Natural killer cell treated with Interleukin-12 subunit alpha and Interleukin-12 subunit beta and Interleukin-15 and Interleukin-18, amount 100 ng/mL, for 72 hours (primary cell): ENCODE data around the gene MED10. TPM values are rescaled to one million over a fixed set of nuclear protein-coding genes. Genes with fewer than 3 reads are reported as not detected.
A peak's percentile ranks its signal among the peaks of the same experiment; 100 is the strongest.
"Not testable (repeated sequence)": the region's sequence is repeated elsewhere in the genome, so short reads cannot be mapped to it uniquely, and the experiment has no call there.

ENCODE experiments used
- ATAC-seq, 2 donors: fragments of 150-1000 bp; cut with Tn5 transposase in 1 of 2; sonication (Bioruptor Pico), chemical (Tn5 transposase) in 1 of 2; 2 replicates each; pipeline ENCODE4 v1.10.0; 2021
- DNase-seq: peaks from one replicate; pipeline ENCODE4 v3.0.0; 2022; ENCODE audit warnings: low spot score
- H3K27ac Mint-ChIP-seq, 2 donors: 1 replicate in 1 of 2; 2 replicates in 1 of 2; pipeline ENCODE4 v1.8.0; 2022; ENCODE audit warnings: mixed read lengths in 2 of 2, mild to moderate bottlenecking in 1 of 2, moderate library complexity in 1 of 2
- H3K27me3 Mint-ChIP-seq, 2 donors: 1 replicate in 1 of 2; 2 replicates in 1 of 2; pipeline ENCODE4 v1.8.0; 2022; ENCODE audit warnings: mixed read lengths in 2 of 2
- H3K36me3 Mint-ChIP-seq: one replicate; pipeline ENCODE4 v1.8.0; 2022; ENCODE audit warnings: mixed read lengths
- H3K4me1 Mint-ChIP-seq, 2 donors: 1 replicate in 1 of 2; 2 replicates in 1 of 2; pipeline ENCODE4 v1.8.0; 2022; ENCODE audit warnings: low read depth in 2 of 2, mixed read lengths in 2 of 2, mild to moderate bottlenecking in 1 of 2
- H3K4me3 Mint-ChIP-seq: one replicate; pipeline ENCODE4 v1.8.0; 2022; ENCODE audit warnings: mixed read lengths
- H3K9me3 Mint-ChIP-seq: 2 replicates; pipeline ENCODE4 v1.8.0; 2022; ENCODE audit warnings: mixed read lengths
- total RNA-seq, 2 donors: library from RNA; stranded (reverse); gene quantifications; one replicate each; pipeline ENCODE4 v1.2.3, GENCODE V29; 2022

Gene MED10
- total RNA-seq, 2 donors from 2014 or later, result 49.9 to 55.8 TPM

DNA sequence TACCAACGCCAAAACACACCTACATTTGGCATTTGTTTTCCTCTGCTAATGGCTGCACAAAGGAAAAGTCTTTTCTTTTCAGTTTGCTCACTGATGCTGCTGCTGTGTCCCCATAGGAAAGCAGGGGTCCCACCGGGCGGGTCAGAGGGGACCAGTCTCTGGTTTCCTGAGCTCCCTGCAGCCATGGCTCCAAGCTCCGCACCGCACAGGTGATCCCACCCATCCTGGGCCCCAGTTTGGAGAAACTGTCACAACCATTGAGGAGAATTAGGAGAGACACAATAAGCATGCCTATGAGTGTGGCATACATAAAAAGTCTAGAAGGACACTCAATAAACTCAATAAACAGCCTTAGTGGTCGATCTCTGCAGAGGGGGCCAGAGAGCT is 19.9 kb downstream of the MED10 start:
- H3K9me3 Mint-ChIP-seq, result no peaks in the 10 kb centered on the region
- H3K36me3 Mint-ChIP-seq, result no peaks in the 10 kb centered on the region
- DNase-seq, result no peak
- H3K4me3 Mint-ChIP-seq, result no peak overlapping the region
- no peak for ATAC-seq
- H3K27me3 Mint-ChIP-seq, result no peaks in the 10 kb centered on the region
- H3K4me1 Mint-ChIP-seq, result peaks cover 4 to 11% of the 10 kb centered on the region in 2 donors
- H3K27ac Mint-ChIP-seq, result no peak overlapping the region

DNA sequence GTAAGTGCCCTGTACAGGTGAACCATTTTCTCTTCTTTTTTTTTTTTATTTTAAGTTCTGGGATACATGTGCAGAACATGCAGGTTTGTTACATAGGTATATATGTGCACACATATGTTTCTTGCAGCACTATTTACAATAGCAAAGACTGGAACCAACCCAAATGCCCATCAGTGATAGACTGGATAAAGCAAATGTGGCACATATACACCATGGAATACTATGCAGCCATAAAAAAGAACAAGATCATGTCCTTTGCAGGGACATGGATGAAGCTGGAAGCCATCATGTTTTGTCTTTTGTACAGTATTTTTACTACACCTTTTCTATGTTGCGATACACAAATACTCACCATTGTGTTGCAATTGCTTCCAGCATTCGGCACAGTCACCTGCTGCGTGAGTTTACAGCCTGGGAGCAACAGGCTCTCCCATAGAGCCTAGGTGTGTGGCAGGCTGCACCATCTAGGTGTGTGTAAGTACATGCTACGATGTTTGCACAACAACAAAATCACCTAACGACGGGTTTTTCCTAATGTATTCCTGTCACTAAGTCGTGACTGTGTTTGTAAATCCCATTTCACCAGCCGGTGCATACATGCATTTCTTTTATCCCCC is 20.4 kb downstream of the MED10 start:
- not testable (repeated sequence) for H3K27me3 Mint-ChIP-seq, H3K27ac Mint-ChIP-seq, H3K9me3 Mint-ChIP-seq, H3K4me3 Mint-ChIP-seq, ATAC-seq, DNase-seq, H3K36me3 Mint-ChIP-seq
- peaks cover 4 to 11% of the 10 kb centered on the region in 2 donors for H3K4me1 Mint-ChIP-seq

DNA sequence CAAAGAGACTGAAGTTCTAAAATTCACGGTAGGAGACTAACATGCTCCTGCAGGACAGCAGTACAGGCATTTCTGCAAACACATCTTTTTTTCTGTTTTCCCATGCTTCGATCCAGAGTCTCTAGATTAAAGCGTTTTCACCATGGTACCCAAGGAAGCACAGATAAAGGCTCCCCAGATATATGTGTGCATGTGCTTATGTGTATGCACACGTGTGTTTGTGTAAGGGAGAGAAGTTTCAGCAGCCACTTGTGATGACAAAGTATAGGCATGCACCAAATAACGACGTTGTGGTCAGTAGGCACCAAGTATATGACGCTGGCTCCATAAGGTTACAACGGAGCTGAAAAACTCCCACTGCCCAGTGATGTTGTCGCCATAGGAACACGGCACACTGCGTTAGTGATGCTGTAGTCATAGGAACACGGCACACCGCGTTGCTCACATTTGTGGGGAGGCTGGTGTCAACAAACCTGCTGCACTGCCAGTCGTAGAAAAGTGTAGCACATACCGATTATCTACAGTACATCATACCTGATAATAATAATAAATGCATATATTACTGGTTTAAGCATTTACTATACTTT is 21.7 kb downstream of the MED10 start:
- no peak overlapping the region for H3K4me3 Mint-ChIP-seq
- no peak for DNase-seq
- H3K9me3 Mint-ChIP-seq, result no peaks in the 10 kb centered on the region
- H3K36me3 Mint-ChIP-seq, result no peaks in the 10 kb centered on the region
- H3K4me1 Mint-ChIP-seq, result peaks cover 4 to 11% of the 10 kb centered on the region in 2 donors
- no peak for ATAC-seq
- H3K27ac Mint-ChIP-seq, result no peak overlapping the region
- no peaks in the 10 kb centered on the region for H3K27me3 Mint-ChIP-seq

- ATAC-seq, result peak in 1 of 2 donors; percentile 34
- H3K9me3 Mint-ChIP-seq, result no peaks in the 10 kb centered on the region
- H3K27ac Mint-ChIP-seq, result no peak overlapping the region
- H3K4me1 Mint-ChIP-seq, result peaks cover 4 to 7% of the 10 kb centered on the region in 2 donors
- H3K4me3 Mint-ChIP-seq, result no peak overlapping the region
- DNase-seq, result no peak
- peaks cover 0 to 3% of the 10 kb centered on the region in 2 donors for H3K27me3 Mint-ChIP-seq
- H3K36me3 Mint-ChIP-seq, result no peaks in the 10 kb centered on the region
Observed at GRCh38 chr5:6355294-6355693, 23.1 kb downstream of the MED10 start.

GRCh38 chr5:6354848-6355247 is 23.5 kb downstream of the MED10 start:
- peak overlapping the region in 1 of 2 donors; percentile 28 for H3K27ac Mint-ChIP-seq
- peaks cover 0 to 3% of the 10 kb centered on the region in 2 donors for H3K27me3 Mint-ChIP-seq
- DNase-seq (no peak), ATAC-seq (no peak)
- H3K36me3 Mint-ChIP-seq, result no peaks in the 10 kb centered on the region
- peaks cover 3% of the 10 kb centered on the region in 2 donors for H3K4me1 Mint-ChIP-seq
- H3K9me3 Mint-ChIP-seq, result no peaks in the 10 kb centered on the region
- no peak overlapping the region for H3K4me3 Mint-ChIP-seq

- ATAC-seq, result no peak
- peak overlapping the region in 1 of 2 donors; percentile 28 for H3K27ac Mint-ChIP-seq
Observed at GRCh38 chr5:6353602-6354302, 24.6 kb downstream of the MED10 start.

DNA sequence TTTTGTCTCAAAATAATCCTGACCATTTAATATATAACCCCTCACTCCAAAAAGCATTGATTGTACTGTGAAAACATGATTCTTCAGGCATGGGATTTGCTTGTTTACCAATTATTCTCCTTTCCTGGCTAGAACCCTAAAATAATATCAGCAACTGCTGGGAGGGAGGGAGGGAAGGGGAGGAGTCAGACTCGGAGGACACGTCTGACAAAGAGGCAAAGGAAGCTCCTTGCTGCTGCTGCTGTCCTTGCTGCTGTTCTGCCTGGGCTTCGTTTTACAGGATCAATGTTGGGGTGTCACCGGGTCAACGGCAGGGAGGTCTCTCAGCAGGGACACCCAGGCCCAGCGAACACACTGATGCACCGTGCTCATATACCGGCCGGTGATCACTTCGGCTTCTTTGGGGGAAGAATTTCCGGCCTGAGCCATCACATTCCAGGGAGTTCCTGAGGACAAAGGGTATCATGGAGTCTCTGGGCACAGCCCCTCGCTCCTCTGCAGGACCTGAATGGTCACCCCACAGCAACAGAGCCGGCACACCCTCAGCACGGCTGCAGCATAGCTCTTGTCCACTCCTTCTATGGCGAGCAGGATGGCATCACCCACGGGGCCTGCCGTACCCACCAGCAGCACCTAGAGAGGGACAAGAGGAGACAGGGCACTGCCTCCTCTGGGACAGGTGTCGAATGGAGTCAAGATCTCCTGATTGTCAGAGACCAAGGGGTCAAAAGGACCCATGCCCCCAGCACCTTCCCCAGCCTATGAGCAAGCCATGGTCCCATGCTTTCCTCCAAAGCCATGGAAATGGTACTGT is 27.9 kb downstream of the MED10 start:
- no peak overlapping the region for H3K27ac Mint-ChIP-seq
- H3K36me3 Mint-ChIP-seq, result no peaks in the 10 kb centered on the region

More at GRCh38 chr5:6353602-6354302, 24.6 kb downstream of the MED10 start:
- Mint-ChIP-seq H3K4me1 (no peaks in the 10 kb centered on the region), H3K9me3 (no peaks in the 10 kb centered on the region), H3K4me3 (no peak overlapping the region), H3K36me3 (no peaks in the 10 kb centered on the region), H3K27me3 (peaks cover 0 to 3% of the 10 kb centered on the region in 2 donors)
- no peak for DNase-seq

DNA sequence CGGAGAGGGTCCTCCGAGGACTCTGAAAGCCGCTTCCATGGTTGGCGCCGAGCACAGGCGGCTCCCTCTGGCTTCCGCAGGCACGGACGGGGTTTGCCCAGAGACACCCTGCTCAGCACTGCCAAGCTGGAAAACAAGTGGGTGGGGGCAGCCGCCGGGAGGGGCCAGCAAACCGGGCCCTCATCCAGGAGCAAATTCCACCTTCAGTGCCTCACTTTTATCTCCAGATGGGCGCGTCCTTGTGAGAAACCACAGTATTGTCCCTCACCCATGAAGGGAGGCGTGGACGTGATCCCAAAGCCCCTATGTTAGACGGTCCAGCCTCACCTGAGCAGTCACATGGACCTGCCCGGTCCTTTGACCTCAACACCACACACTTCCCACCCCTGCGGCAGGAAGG is 29.0 kb downstream of the MED10 start:
- H3K36me3 Mint-ChIP-seq, result no peaks in the 10 kb centered on the region
- H3K4me3 Mint-ChIP-seq, result no peak overlapping the region
- ATAC-seq (no peak), DNase-seq (no peak)
- no peaks in the 10 kb centered on the region for H3K9me3 Mint-ChIP-seq
- peaks cover 0 to 8% of the 10 kb centered on the region in 2 donors for H3K27me3 Mint-ChIP-seq
- no peaks in the 10 kb centered on the region for H3K4me1 Mint-ChIP-seq
- H3K27ac Mint-ChIP-seq, result no peak overlapping the region

More for the DNA sequence above, 27.9 kb downstream of the MED10 start:
- Mint-ChIP-seq H3K4me1 (no peaks in the 10 kb centered on the region), H3K27me3 (peaks cover 0 to 5% of the 10 kb centered on the region in 2 donors), H3K9me3 (no peaks in the 10 kb centered on the region), H3K4me3 (no peak overlapping the region)
- no peak for ATAC-seq
- DNase-seq, result no peak

- Mint-ChIP-seq H3K4me3 (no peak overlapping the region), H3K27ac (no peak overlapping the region), H3K36me3 (no peaks in the 10 kb centered on the region), H3K4me1 (no peaks in the 10 kb centered on the region), H3K9me3 (no peaks in the 10 kb centered on the region), H3K27me3 (peaks cover 0 to 8% of the 10 kb centered on the region in 2 donors)
- DNase-seq (no peak), ATAC-seq (no peak)
Observed at GRCh38 chr5:6348476-6349000, 29.8 kb downstream of the MED10 start.

DNA sequence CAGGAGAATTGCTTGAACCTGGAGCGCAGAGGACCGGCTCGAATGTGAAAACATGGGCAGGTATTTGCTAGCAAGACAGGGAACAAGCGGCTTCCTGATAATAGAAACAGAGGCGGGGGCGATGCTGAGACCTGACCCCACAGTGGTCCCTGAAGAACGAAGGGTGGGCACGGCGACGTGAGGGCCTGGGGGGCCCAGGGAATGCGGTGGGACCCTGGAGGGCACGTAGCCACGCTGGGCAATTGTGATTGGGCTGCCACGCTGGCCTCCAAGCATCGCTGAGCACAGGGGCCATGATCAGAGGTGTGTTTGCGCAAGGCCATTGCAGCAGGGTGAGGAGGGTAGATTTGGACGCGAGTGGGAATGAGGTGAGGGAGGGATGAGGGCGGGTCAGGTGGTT is 30.7 kb downstream of the MED10 start:
- Mint-ChIP-seq H3K9me3 (no peaks in the 10 kb centered on the region), H3K4me1 (no peaks in the 10 kb centered on the region), H3K27me3 (peaks cover 0 to 8% of the 10 kb centered on the region in 2 donors), H3K36me3 (no peaks in the 10 kb centered on the region), H3K27ac (no peak overlapping the region), H3K4me3 (no peak overlapping the region)
- DNase-seq, result no peak
- no peak for ATAC-seq

DNA sequence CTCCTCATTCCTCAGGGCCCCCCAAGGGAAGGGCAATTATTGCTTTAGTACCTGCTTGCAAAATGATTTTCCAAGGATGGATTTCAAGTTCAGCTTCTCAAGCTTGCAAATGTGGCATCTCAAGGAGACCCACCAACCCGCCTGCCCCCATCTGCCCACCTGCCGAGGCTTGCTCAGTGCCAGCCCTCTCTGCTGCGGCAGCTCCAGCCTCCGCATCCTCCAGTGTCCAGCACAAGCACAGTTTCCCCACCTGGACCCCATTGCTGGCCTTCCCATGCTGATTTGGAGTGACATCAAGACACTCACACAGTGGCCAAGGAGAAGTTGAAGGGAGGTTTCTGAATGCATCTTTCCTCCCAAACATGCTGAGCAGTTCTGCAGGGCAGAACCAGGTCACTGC is 31.2 kb downstream of the MED10 start:
- Mint-ChIP-seq H3K27ac (no peak overlapping the region), H3K27me3 (peaks cover 0 to 8% of the 10 kb centered on the region in 2 donors), H3K4me1 (no peaks in the 10 kb centered on the region), H3K9me3 (no peaks in the 10 kb centered on the region), H3K4me3 (no peak overlapping the region), H3K36me3 (no peaks in the 10 kb centered on the region)
- no peak for DNase-seq
- no peak for ATAC-seq

DNA sequence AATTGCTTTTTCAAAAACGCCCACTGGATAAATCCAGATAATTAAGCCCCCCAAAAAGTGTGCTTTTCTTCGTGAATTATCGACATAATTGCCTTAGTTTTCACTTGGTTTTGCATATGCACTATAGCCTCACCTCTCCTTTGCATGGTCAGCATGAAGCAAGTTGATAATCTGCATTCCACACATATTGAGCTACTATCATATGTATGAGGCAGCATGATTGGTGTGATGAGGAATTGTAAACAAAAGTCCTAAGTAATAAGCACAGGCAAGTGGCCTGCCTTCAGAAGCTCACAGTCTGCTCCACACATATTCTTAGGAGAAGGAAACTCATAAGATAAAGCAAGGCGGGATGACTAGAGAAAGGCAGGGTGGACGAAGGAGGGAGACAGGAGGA is 33.8 kb downstream of the MED10 start:
- Mint-ChIP-seq H3K27ac (no peak overlapping the region), H3K4me3 (no peak overlapping the region), H3K27me3 (peaks cover 0 to 5% of the 10 kb centered on the region in 2 donors), H3K9me3 (no peaks in the 10 kb centered on the region), H3K4me1 (no peaks in the 10 kb centered on the region), H3K36me3 (no peaks in the 10 kb centered on the region)
- ATAC-seq (no peak), DNase-seq (no peak)

GRCh38 chr5:6343951-6344592 is 34.3 kb downstream of the MED10 start:
- no peak for ATAC-seq
- no peaks in the 10 kb centered on the region for H3K36me3 Mint-ChIP-seq

More at GRCh38 chr5:6343951-6344592, 34.3 kb downstream of the MED10 start:
- Mint-ChIP-seq H3K4me3 (no peak overlapping the region), H3K27ac (no peak overlapping the region), H3K4me1 (no peaks in the 10 kb centered on the region), H3K27me3 (peaks cover 0 to 5% of the 10 kb centered on the region in 2 donors), H3K9me3 (no peaks in the 10 kb centered on the region)
- no peak for DNase-seq
